Caki2 (cell line): ENCODE results near the gene MAP3K5. TPM values are rescaled to one million over a fixed set of nuclear protein-coding genes. Genes with fewer than 3 reads are reported as not detected.
"Not testable (repeated sequence)": the region's sequence is repeated elsewhere in the genome, so short reads cannot be mapped to it uniquely, and the experiment has no call there.

Source experiments
- DNase-seq: peaks from one replicate; pipeline ENCODE4 v3.0.0-alpha.2; 2015; ENCODE audit warnings: low read depth
- in situ Hi-C: cut with HindIII; loops from 2 replicates; pipeline ENCODE4 v1.10.0; 2016; ENCODE audit warnings: low sequenced_read_pairs, low pct_unique_long_range_greater_than_20kb, mixed read lengths
- total RNA-seq: library from RNA; depleted of rRNA; stranded (reverse); fragments of >200 nt; shearing (Covaris generic); gene quantifications from 2 replicates; pipeline ENCODE4 v1.2.3, GENCODE V29; 2014; ENCODE audit warnings: low replicate concordance

MAP3K5 gene
- total RNA-seq, 1 experiment from 2014 or later: 7.0 TPM

DNA sequence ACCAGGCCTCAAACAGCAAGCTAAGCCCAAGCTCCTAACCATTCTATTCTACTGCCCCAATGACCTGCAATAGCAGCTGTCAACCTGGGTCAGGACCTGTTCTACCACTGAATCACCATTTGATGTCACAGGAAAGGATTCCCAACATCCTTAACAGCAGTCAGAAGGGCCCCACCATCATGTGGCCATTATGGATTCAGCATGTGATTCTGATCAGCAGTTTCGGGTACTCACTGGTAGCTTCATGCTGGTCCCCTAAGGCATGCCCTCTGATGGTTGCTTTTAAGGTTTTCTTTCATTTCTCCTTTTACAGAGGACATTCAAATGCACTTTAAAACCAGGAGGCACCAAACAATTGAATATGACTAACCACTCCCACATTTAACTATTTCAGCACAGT, 204.8 kb downstream of the MAP3K5 start:
- in situ Hi-C loops: no loop called here
- no peak for DNase-seq

DNA sequence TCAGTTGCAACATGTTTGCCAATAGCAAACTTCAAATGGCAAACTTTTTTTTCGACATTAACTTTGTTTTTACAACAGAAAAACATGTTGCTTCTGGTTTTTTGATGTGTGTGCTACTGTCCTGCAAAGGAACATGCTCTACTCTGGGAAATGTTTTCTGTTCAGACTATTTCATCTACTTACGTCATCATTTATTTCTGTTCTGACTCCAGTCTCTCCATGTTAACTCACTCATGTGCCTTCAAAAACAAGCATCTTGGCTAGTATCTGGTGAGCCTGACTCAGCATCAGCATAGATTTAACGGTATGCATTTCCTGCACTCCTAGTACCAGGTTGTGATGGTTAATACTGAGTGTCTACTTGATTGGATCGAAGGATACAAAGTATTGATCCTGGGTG, 206.0 kb downstream of the MAP3K5 start:
- DNase-seq: peak; percentile 48
- in situ Hi-C loops: no loop called here

DNA sequence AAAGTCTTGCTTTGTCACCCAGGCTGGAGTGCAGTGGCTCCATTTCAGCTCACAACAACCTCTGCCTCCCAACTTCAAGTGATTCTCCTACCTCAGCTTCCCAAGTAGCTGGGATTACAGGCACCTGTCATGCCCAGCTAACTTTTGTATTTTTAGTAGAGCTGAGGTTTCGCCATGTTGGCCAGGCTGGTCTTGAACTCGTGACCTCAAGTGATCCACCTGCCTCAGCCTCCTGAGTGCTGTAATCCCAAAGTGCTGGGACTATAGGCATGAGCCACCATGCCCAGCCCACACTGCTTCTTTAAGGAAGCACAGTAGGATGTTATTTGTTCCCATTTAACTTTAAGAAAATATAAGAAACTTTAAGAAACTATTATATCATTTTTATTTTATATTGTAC, 206.8 kb downstream of the MAP3K5 start:
- DNase-seq, in situ Hi-C loops: not testable (repeated sequence)

DNA sequence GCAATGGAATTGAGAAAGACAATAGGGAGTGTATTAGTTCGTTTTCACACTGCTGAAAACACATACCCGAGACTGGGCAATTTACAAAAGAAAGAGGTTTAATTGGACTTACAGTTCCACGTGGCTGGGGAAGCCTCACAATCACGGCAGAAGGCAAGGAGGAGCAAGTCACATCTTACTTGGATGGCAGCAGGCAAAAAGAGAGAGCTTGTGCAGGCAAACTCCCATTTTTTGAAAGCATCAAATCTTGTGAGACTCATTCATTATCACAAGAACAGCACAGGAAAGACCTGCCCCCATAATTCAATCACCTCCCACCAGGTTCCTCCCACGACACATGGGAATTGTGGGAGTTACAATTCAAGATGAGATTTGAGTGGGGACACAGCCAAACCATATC, 208.0 kb downstream of the MAP3K5 start:
- in situ Hi-C loops, DNase-seq: not testable (repeated sequence)

DNA sequence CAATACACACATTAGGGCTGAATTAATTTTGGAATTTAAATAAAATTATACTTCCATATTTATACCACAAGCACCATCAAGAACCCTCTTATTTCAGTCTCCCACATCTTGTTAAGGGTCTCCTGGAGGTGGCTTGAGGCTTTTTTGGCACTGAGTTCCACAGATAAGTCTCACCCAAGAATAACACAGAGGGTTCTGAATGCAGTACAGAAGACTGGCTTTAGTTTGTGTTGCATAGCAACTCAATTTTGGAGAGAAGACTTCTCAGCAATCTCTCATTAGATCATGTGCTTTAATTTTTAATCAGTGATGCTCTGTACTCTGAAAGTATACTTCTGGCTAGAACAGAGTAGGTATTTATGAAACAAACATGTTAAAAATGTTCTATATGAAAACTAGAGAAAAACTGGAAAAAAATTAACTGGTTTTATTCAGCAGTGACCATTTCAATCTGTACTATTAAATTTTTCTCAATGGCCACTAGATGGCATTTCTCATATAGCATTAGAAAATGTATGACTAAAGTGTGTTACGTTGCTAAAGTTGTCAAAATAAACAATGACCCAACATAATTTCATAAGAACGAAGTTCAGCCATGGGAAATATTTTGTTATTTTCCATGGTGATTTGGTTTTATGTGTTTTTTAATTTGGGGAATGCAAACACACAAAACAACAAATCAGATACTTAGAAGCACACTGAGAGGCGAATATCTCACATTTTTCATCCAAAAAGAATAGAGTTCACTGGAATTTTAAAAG, 209.4 kb downstream of the MAP3K5 start:
- in situ Hi-C loops: no loop called here
- DNase-seq: peak; percentile 61

DNA sequence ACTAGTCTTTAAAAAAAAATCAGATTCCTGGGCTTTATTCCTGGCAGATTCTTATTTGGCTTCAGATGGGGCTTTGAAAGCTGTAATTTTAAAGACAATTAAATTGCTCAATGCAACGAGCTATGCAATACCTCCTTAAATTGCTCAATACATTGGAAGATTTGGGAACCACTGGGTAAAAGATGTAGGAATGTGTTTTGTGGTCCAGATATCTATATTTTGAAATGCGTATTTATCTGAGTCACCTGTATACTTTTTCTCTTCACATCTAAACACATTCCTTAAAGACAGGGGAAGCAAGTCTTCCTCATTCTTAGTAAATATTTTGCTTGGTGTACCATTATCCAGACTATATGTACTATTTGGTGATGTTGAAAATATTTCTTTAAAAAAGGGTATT, 212.5 kb downstream of the MAP3K5 start:
- no peak for DNase-seq
- in situ Hi-C loops: no loop called here

DNA sequence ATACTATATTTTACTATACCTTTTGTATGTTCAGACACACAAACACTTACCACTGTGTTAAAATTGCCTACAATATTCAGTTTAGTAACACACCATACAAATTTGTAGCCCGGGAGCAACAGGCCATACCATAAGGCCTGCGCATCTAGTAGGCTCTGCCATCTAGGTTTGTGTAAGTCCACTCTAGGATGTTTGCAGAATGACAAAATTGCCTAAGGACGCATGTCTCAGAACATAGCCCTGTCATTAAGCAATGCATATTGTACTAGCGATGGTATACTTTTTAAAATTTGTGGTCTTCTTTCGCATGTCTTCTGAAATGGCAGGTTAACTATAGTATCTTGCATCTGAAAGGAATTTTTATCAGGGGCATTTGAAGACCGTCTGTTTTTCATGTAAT, 215.5 kb downstream of the MAP3K5 start:
- no peak for DNase-seq
- in situ Hi-C loops: no loop called here

DNA sequence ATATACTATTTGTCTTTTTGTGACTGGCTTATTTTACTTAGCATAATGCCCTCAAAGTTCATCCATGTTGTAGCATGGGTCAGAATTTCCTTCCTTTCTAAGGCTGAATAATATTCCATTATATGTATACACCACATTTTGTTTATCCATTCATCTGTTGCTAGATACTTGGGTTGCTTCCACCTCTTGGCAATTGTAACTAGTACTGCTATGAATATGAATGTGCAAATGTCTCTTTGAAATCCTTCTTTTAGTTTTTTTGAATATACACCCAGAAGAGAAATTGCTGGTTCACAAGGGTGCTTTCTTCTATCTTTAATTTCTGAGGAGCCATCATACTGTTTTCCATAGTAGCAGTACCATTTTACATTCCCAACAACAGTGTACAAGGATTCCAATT, 220.8 kb downstream of the MAP3K5 start:
- in situ Hi-C loops: no loop called here
- DNase-seq: no peak

DNA sequence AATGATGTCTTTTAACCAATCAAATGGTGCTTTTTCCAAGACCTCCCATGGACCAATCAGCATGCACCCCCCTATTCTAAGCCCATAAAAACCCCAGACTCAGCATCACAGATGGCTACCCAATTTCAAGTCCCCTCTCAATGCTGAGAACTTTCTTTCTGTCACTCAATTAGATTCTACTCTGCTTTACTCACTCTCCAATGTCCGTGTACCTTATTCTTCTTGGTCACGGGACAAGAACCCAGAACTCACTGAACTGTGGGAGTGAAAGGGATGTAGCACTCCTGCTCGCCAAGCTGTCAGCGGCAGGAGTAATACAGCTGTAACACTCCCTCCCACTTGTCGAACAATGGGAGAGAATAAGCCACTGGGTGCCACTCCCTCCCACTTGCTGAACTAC, 221.2 kb downstream of the MAP3K5 start:
- DNase-seq: no peak
- in situ Hi-C loops: no loop called here

DNA sequence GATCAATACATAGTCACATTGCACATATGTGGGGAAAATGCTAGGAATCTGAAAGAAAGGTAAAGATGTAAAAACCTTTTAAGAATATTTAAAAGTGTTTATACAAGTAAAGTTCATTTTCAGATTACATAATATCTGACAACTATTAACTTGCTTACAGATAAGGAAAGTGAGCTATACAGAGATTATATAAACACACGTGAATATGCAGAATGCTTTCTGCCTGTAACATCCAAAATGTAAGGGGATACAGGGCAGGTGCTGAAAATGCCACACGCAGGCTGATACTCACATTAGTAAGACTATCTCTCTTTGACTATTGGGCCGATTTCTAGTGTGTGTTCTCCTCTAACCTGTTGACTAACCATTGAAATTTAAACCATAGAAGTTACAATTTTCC, 224.1 kb downstream of the MAP3K5 start:
- DNase-seq: no peak
- in situ Hi-C loops: no loop called here

DNA sequence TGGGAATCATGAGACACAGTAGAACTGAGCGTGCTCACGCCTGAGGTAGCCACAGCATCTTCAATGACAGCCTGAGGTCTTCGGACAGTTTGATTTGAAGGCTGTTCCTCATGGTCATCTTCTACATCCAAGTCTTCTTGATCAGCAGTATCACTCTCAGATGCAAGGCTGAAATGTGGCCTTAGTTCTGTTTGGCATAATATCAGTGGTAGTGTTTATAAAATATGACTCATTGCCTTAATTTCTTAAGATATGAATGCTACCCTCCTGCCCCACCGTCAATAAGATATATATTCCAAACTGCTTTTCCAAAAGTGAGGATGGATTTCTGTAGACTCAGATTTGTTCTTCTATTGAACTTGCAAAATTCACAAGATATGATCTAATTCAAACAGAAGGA, 224.6 kb downstream of the MAP3K5 start:
- no peak for DNase-seq
- in situ Hi-C loops: no loop called here

DNA sequence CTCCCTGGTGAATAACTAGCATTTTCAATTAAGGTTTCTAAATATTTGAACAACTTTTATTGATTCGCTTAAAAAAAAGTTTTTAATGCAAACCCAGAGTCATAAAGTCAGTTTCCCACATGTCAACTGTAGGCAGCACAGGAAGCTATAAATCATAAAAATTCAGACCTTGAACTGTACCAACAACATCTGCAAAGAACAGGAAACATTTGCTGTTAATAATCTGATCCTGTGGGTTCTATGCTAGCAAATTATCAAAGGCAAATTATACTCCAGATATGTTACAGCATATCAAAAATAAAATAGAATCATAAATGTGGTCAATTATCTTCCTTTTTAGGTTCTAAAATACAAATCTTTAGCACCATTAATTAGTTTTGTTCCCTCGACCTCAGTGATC, 225.4 kb downstream of the MAP3K5 start:
- in situ Hi-C loops: no loop called here
- no peak for DNase-seq

DNA sequence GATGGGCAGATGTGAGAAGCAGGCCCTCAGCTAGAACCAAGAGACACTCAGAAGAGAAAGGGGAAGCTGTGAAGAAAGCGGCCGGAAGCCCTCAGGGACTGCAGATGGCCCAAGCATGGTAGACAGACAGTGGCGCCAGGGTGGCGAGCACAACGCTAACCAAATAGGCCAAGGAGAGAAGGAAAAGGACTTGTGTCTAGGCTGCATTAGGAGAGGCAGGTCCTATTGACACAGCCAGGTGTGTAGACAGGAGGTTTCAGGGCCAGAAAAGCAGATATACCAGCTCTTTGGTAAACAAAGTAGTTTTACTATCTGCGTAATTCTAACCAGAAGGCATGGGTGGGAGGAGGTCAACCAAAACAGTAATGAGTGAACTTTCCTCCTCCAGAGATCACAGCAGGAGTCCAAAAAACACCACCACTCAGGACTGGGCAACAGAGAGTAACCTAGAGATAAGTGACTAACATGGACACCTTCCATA, 226.2 kb downstream of the MAP3K5 start:
- DNase-seq: no peak
- in situ Hi-C loops: no loop called here

DNA sequence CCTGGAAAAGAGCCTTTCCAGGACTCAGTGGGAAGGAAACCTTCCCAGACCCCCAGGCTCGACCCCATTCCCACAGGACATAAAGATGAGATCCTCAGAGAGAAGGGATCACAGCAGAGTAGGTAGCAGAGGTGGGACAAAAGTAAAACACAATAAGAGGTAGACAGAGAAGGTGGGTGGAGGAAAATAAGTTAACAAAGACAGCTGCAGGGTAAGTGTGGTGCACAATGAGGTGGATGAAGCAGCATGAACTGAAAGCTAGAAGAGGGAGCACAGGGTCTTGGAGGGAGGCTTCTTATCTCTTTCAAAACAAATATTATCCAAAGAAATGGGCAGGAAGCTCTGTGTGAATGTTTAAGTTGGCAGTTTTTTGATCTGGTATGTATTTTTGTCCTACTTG, 228.1 kb downstream of the MAP3K5 start:
- no peak for DNase-seq
- in situ Hi-C loops: no loop called here

DNA sequence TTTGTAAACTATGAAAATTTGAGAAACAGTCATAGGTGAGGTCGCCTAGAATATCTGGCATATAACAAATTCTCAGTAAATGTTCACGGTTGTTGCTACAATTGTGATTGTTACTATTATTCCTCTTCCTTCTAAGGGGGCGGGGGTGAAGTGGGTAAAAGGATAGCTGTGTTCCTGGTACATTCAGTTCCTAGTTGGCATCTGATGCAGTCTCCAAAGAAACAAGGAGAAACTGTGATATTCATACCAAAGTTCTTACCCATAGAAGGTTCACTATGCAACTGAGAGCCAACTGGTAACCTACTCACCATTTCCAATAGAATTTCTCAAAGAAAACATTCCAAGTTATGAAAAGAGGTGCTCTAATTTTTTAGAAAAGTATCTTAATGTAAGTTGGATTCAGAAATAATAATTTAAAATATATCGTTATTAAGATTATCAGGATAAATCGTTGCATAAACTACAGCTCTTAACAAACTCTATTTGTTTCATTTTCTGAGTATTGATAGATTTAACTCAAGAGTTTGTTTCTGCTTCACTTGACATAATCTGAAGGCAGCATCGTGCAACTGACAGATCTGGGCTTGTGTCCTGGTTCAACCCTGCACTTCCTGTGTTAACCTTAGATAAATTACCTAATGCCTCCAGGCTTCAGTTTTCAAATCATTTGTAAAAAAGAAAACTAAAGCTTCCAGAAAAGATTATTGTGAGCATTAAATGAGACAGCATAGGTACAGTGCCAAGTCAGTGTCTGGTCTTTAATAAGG, 228.7 kb downstream of the MAP3K5 start:
- DNase-seq: no peak
- in situ Hi-C loops: no loop called here

DNA sequence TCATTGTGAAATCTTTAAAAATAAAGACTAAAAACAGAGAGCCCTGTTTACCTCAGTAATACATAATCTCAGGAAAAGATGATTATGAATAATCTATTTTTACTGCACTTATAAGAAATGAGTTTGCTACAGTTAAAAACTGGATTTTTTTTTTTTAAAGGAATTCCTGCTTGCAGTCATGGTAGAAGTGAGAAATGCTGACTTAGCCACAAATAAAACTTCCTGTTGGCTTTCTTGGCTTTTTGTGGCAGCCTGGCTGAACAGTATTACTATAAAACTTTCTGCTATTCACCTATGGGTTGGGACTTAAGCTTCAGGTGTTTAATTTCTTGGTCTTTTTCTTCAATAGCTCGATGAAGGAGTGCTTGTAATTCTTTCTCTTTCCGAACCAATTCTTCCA, 230.1 kb downstream of the MAP3K5 start:
- no peak for DNase-seq
- in situ Hi-C loops: no loop called here

DNA sequence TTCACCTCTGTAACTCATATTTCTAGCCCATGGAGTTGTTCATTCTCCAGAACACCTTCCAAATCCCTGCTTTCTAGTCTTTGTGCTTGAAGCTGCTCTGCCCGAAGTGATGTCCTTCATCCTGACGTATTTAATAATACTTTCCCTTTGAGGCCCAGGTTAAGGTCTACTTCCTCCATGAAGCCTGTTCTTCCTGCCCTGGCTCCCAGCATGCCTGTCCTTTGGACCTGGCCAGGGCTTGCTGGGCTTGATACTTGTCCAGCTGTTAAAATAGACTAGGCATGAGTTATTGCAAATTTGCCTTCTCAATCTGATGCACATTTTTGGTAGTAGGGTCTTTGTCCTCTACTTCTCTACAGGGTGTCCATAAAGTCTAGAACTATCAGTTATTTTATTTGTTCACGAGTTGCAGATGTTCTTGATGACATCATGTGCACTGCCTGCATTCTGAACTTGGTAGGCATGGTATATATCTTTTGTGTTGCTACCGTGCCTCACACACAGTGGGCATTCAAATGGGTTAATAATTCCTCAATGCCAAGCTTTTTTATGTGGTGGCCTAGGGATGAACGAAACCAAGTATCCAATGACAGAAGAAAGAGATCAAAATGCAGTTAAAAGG, 239.0 kb downstream of the MAP3K5 start:
- in situ Hi-C loops: no loop called here
- DNase-seq: no peak

DNA sequence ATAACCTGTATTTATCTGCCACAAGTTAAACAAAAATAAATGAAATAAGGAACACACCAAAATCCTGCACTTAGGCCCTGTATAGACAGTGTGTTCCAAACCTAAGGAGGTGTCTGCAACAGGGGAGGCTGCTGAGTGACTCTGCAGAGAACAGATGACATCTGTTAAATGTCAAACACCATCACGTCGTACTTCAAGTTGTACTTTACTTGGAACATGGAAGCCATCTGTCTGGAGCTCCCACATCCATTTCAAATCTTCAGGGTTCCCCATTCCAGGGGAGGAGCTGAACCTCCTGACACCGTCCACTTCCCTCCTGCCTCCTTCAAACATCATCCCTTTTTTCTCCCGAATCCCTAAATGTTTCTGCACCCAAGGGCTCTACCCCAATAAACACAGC, 240.2 kb downstream of the MAP3K5 start:
- DNase-seq: no peak

DNA sequence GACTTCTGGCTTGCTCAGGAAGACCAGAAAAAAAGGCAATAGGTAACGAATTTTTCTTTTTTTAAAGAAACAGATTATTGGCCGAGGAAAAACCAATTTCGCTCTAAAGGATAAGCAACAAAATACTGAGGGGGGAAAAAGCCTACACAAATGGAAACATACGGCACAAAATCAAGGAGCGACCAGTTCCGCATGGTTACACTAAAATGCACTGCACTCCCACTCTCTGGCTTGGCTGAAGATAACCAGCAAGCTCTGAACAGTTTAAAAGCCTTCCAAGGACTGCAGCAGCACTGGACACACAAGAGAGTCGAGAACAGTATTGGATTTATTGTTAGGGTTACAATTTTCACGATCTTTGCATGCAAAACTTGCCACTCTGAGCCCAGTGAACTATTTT, 241.2 kb downstream of the MAP3K5 start:
- no peak for DNase-seq
- in situ Hi-C loops: no loop called here

More for the DNA sequence above, 240.2 kb downstream of the MAP3K5 start:
- in situ Hi-C loops: no loop called here
